DOHH2 (cell line): ENCODE results near the gene AQP1.
A peak's percentile ranks its signal among the peaks of the same experiment; 100 is the strongest.

ENCODE experiments used
- H3F3A ChIP-seq: fragments of 200-600 bp; sonication (generic), shearing (Covaris generic); 2 replicates; pipeline ENCODE4 v1.6.0; 2016; ENCODE audit warnings: antibody characterized with exemption, mild to moderate bottlenecking; ENCODE audit not compliant: control insufficient read depth, insufficient read depth
- H3K27ac ChIP-seq: fragments of 200-600 bp; sonication (generic); 2 replicates; pipeline ENCODE4 v1.5.1; 2014; ENCODE audit warnings: low read depth, mild to moderate bottlenecking, low read length, moderate library complexity
- H3K27me3 ChIP-seq: fragments of 200-600 bp; sonication (generic); 2 replicates; pipeline ENCODE4 v1.6.1; 2014; ENCODE audit warnings: mild to moderate bottlenecking, low read length, mixed read lengths; ENCODE audit not compliant: control insufficient read depth
- H3K36me3 ChIP-seq: fragments of 200-600 bp; sonication (generic); 2 replicates; pipeline ENCODE4 v1.6.1; 2014; ENCODE audit warnings: mild to moderate bottlenecking, low read length, moderate library complexity, mixed read lengths; ENCODE audit not compliant: control insufficient read depth
- H3K4me1 ChIP-seq: fragments of 200-600 bp; sonication (generic); 2 replicates; pipeline ENCODE4 v1.6.1; 2014; ENCODE audit warnings: mild to moderate bottlenecking, low read length, mixed read lengths; ENCODE audit not compliant: control insufficient read depth
- H3K4me2 ChIP-seq: fragments of 200-600 bp; sonication (generic); 2 replicates; pipeline ENCODE4 v1.6.0; 2014; ENCODE audit warnings: mild to moderate bottlenecking, low read length, moderate library complexity
- H3K4me3 ChIP-seq: fragments of 200-600 bp; sonication (generic); 2 replicates; pipeline ENCODE4 v1.5.1; 2014; ENCODE audit warnings: mild to moderate bottlenecking, low read length, mixed read lengths
- H3K79me2 ChIP-seq: fragments of 200-600 bp; sonication (generic); 2 replicates; pipeline ENCODE4 v1.6.1; 2014; ENCODE audit warnings: mild to moderate bottlenecking, low read length, mixed read lengths; ENCODE audit not compliant: control insufficient read depth
- H3K9me2 ChIP-seq: fragments of 200-600 bp; sonication (generic); replicated peaks from 2 replicates; pipeline ENCODE4 v1.6.1; 2014; ENCODE audit warnings: mild to moderate bottlenecking, low read length, mixed read lengths; ENCODE audit not compliant: control insufficient read depth
- H3K9me3 ChIP-seq: fragments of 200-600 bp; sonication (generic); 2 replicates; pipeline ENCODE4 v1.6.1; 2014; ENCODE audit warnings: antibody characterized with exemption, low read length, mixed read lengths; ENCODE audit not compliant: control insufficient read depth, insufficient read depth
- H4K20me1 ChIP-seq: fragments of 200-600 bp; sonication (generic); 2 replicates; pipeline ENCODE4 v1.6.0; 2014; ENCODE audit warnings: low read depth, mild to moderate bottlenecking, antibody characterized with exemption, low read length, moderate library complexity; ENCODE audit not compliant: control insufficient read depth, insufficient read depth
- CTCF ChIP-seq: fragments of 200-600 bp; sonication (generic); IDR thresholded peaks from one replicate; pipeline ENCODE4 v1.5.1; 2014; ENCODE audit warnings: antibody characterized with exemption, mild to moderate bottlenecking, low read depth, low read length; ENCODE audit not compliant: poor library complexity, severe bottlenecking
- EZH2phosphoT487 ChIP-seq: fragments of 200-600 bp; sonication (generic); IDR thresholded peaks from 2 replicates; pipeline ENCODE4 v1.6.1; 2017; ENCODE audit warnings: borderline replicate concordance, mild to moderate bottlenecking, antibody characterized with exemption, low read length, moderate library complexity, mixed read lengths

Gene AQP1

GRCh38 chr7:30881448-30881847 lies 30.2 kb upstream of the AQP1 start:
- TF ChIP-seq EZH2phosphoT487 (no peak), CTCF (no peak)
- H3K36me3 ChIP-seq, result no peaks in the 10 kb centered on the region

GRCh38 chr7:30884881-30885280 lies 26.8 kb upstream of the AQP1 start:
- Histone ChIP-seq H3K27me3 (no peaks in the 10 kb centered on the region), H3K79me2 (no peaks in the 10 kb centered on the region), H4K20me1 (no peaks in the 10 kb centered on the region), H3F3A (no peaks in the 10 kb centered on the region), H3K9me3 (no peaks in the 10 kb centered on the region), H3K36me3 (no peaks in the 10 kb centered on the region), H3K4me1 (peaks cover 22% of the 10 kb centered on the region), H3K27ac (peak overlapping the region; percentile 10; the same call in 1 of the 2 replicates), H3K9me2 (no peaks in the 10 kb centered on the region), H3K4me2 (peak overlapping the region; percentile 47), H3K4me3 (0 out of 2 replicates have a peak overlapping the region, but pooled peaks have one; percentile 9)
- TF ChIP-seq EZH2phosphoT487, result no peak
- no peak for TF ChIP-seq CTCF

More at GRCh38 chr7:30881448-30881847, 30.2 kb upstream of the AQP1 start:
- H3K9me3 ChIP-seq, result no peaks in the 10 kb centered on the region
- H3K4me3 ChIP-seq, result no peak overlapping the region
- H3K9me2 ChIP-seq, result no peaks in the 10 kb centered on the region
- H3K27ac ChIP-seq, result no peak overlapping the region
- H3K4me2 ChIP-seq, result no peak overlapping the region
- no peaks in the 10 kb centered on the region for H3K27me3 ChIP-seq
- no peaks in the 10 kb centered on the region for H3F3A ChIP-seq
- H4K20me1 ChIP-seq, result no peaks in the 10 kb centered on the region
- H3K79me2 ChIP-seq, result no peaks in the 10 kb centered on the region
- H3K4me1 ChIP-seq, result peaks cover 22% of the 10 kb centered on the region

GRCh38 chr7:30886608-30887011 lies 25.0 kb upstream of the AQP1 start:
- H3K4me2 ChIP-seq, result no peak overlapping the region
- no peaks in the 10 kb centered on the region for H4K20me1 ChIP-seq
- H3K27ac ChIP-seq, result no peak overlapping the region
- 0 out of 2 replicates have a peak, but pooled peaks cover 2% of the 10 kb centered on the region for H3K9me3 ChIP-seq
- no peak overlapping the region for H3K4me3 ChIP-seq
- H3K9me2 ChIP-seq, result no peaks in the 10 kb centered on the region
- H3F3A ChIP-seq, result no peaks in the 10 kb centered on the region
- no peaks in the 10 kb centered on the region for H3K36me3 ChIP-seq
- no peaks in the 10 kb centered on the region for H3K27me3 ChIP-seq
- TF ChIP-seq EZH2phosphoT487 (no peak), CTCF (no peak)
- no peaks in the 10 kb centered on the region for H3K79me2 ChIP-seq
- peaks cover 22% of the 10 kb centered on the region for H3K4me1 ChIP-seq
